ENCODE results near the gene CHSY1.

The CHSY1 gene

GRCh38 chr15:101283931-101284330 lies 32.1 kb upstream of the CHSY1 start:
- peaks cover 88% of the 10 kb centered on the region for H3K36me3 ChIP-seq (ENCODE audit: insufficient read depth, low read length)
- H3K27me3 ChIP-seq (ENCODE audit: insufficient read depth, low read length, poor library complexity, severe bottlenecking) = no peaks in the 10 kb centered on the region
- H2AFZ ChIP-seq (ENCODE audit: low read length) = no peak overlapping the region
- no peak overlapping the region for H3K4me3 ChIP-seq (ENCODE audit: low read length, poor library complexity, severe bottlenecking)
- TF ChIP-seq CTCF (conservative IDR thresholded peaks at IDR 0.05; ENCODE audit: low read length) (no peak), EZH2phosphoT487 (IDR thresholded peaks at IDR 0.05; ENCODE audit: borderline replicate concordance) (no peak)
- peaks cover 38% of the 10 kb centered on the region for H3K79me2 ChIP-seq (ENCODE audit: insufficient read depth, low read length)
- no peak overlapping the region for H3K4me2 ChIP-seq (ENCODE audit: low read depth, low read length, poor library complexity, severe bottlenecking)
- H3F3A ChIP-seq (ENCODE audit: low read depth) = no peaks in the 10 kb centered on the region
- no peak overlapping the region for H3K9ac ChIP-seq (ENCODE audit: low read depth, low read length, poor library complexity, severe bottlenecking)
- peaks cover 38% of the 10 kb centered on the region for H4K20me1 ChIP-seq (ENCODE audit: insufficient read depth, low read length, poor library complexity, severe bottlenecking)
- H3K9me2 ChIP-seq (replicated peaks; ENCODE audit: low read depth, low read length) = no peaks in the 10 kb centered on the region
- no peaks in the 10 kb centered on the region for H3K9me3 ChIP-seq (ENCODE audit: insufficient read depth, low read depth, low read length)
- H3K4me1 ChIP-seq (ENCODE audit: insufficient read depth, low read length, poor library complexity, severe bottlenecking) = no peaks in the 10 kb centered on the region

GRCh38 chr15:101280007-101280406 lies 28.2 kb upstream of the CHSY1 start:
- Histone ChIP-seq H4K20me1 (ENCODE audit: insufficient read depth, low read length, poor library complexity, severe bottlenecking) (peaks cover 21% of the 10 kb centered on the region), H3K36me3 (ENCODE audit: insufficient read depth, low read length) (peaks cover 54% of the 10 kb centered on the region; the same call in 1 of the 2 replicates), H3K9ac (ENCODE audit: low read depth, low read length, poor library complexity, severe bottlenecking) (no peak overlapping the region), H3F3A (ENCODE audit: low read depth) (no peaks in the 10 kb centered on the region), H3K9me3 (ENCODE audit: insufficient read depth, low read depth, low read length) (no peaks in the 10 kb centered on the region), H2AFZ (ENCODE audit: low read length) (no peak overlapping the region), H3K9me2 (replicated peaks; ENCODE audit: low read depth, low read length) (no peaks in the 10 kb centered on the region), H3K4me2 (ENCODE audit: low read depth, low read length, poor library complexity, severe bottlenecking) (no peak overlapping the region), H3K4me1 (ENCODE audit: insufficient read depth, low read length, poor library complexity, severe bottlenecking) (peaks cover 17% of the 10 kb centered on the region), H3K27me3 (ENCODE audit: insufficient read depth, low read length, poor library complexity, severe bottlenecking) (no peaks in the 10 kb centered on the region), H3K79me2 (ENCODE audit: insufficient read depth, low read length) (peaks cover 25% of the 10 kb centered on the region), H3K4me3 (ENCODE audit: low read length, poor library complexity, severe bottlenecking) (no peak overlapping the region)
- TF ChIP-seq EZH2phosphoT487 (IDR thresholded peaks at IDR 0.05; ENCODE audit: borderline replicate concordance) (no peak), CTCF (conservative IDR thresholded peaks at IDR 0.05; ENCODE audit: low read length) (no peak)

GRCh38 chr15:101277943-101278564 lies 26.2 kb upstream of the CHSY1 start:
- Histone ChIP-seq H3K79me2 (ENCODE audit: insufficient read depth, low read length) (peaks cover 23% of the 10 kb centered on the region), H3K9me3 (ENCODE audit: insufficient read depth, low read depth, low read length) (no peaks in the 10 kb centered on the region), H3K9me2 (replicated peaks; ENCODE audit: low read depth, low read length) (no peaks in the 10 kb centered on the region), H3K4me3 (ENCODE audit: low read length, poor library complexity, severe bottlenecking) (peak overlapping the region; percentile 97), H3K4me1 (ENCODE audit: insufficient read depth, low read length, poor library complexity, severe bottlenecking) (peaks cover 18% of the 10 kb centered on the region), H3F3A (ENCODE audit: low read depth) (no peaks in the 10 kb centered on the region), H3K36me3 (ENCODE audit: insufficient read depth, low read length) (peaks cover 54% of the 10 kb centered on the region; the same call in 1 of the 2 replicates), H3K27me3 (ENCODE audit: insufficient read depth, low read length, poor library complexity, severe bottlenecking) (no peaks in the 10 kb centered on the region), H3K9ac (ENCODE audit: low read depth, low read length, poor library complexity, severe bottlenecking) (no peak overlapping the region), H3K4me2 (ENCODE audit: low read depth, low read length, poor library complexity, severe bottlenecking) (peak overlapping the region; percentile 59), H2AFZ (ENCODE audit: low read length) (no peak overlapping the region), H4K20me1 (ENCODE audit: insufficient read depth, low read length, poor library complexity, severe bottlenecking) (peaks cover 18% of the 10 kb centered on the region)
- TF ChIP-seq EZH2phosphoT487 (IDR thresholded peaks at IDR 0.05; ENCODE audit: borderline replicate concordance) (no peak), CTCF (conservative IDR thresholded peaks at IDR 0.05; ENCODE audit: low read length) (no peak)
